NCI-H524 (cell line): ENCODE data around the gene THUMPD2.
"Not testable (repeated sequence)": the region's sequence is repeated elsewhere in the genome, so short reads cannot be mapped to it uniquely, and the experiment has no call there.

ENCODE experiments used
- DNase-seq, 2 experiments: peaks; one replicate each; lab custom pipeline; 2025; lab: John Stamatoyannopoulos, UW

Gene THUMPD2, protein sequence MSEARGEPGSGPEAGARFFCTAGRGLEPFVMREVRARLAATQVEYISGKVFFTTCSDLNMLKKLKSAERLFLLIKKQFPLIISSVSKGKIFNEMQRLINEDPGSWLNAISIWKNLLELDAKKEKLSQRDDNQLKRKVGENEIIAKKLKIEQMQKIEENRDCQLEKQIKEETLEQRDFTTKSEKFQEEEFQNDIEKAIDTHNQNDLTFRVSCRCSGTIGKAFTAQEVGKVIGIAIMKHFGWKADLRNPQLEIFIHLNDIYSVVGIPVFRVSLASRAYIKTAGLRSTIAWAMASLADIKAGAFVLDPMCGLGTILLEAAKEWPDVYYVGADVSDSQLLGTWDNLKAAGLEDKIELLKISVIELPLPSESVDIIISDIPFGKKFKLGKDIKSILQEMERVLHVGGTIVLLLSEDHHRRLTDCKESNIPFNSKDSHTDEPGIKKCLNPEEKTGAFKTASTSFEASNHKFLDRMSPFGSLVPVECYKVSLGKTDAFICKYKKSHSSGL

DNA sequence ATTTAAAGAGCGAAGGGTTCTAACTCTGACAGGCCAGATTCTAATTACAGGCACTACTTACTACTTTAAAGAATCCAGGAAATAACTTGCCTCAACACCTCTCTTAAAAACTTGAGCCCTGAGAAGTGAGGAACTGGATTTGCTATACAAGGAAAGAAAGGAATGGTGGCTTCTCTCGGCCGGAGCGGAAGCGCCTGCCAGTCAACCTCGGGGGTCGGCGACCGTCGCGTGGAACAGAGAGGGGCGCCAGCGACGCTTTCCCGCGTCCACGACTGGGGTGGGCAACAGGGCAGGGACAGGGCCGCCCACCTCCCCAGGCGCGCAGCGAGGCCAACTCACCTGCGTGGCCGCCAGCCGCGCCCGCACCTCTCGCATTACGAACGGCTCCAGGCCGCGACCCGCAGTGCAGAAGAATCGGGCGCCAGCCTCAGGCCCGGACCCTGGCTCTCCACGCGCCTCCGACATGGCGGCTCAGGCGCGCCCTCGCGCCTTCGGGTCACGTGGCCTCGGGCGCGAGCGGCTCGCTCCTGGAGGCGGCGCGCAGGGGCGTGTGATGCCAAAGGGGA, at the start of gene THUMPD2:
Gene THUMPD2 (minus strand): TSS at position 484 of the 566 bp plus-strand sequence. CDS start 19 bp downstream, at position 465.
- DNase-seq: peak; percentile 64 to 84

- no peak for DNase-seq
These were observed 42.8 kb upstream of the THUMPD2 start for GRCh38 chr2:39821871-39822270.

DNA sequence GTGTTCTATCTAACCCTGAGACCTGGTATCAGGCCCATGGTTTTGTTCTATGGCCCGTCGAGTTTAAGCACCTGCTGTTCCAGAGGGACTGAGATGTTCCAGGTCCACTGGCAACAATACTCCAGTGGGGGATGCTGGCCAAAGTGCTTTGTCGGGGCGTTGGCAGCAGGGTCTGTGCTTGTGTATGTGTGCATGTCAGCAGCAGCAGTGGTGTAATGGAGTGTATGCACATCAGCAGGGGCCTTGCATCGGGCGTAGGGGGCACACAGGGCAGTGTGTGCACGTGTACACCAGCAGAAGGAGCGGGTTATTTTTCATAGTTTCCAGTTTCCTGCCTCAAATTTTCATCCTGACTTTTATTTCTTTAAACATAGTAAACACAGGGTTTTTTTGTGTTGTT, 37.8 kb upstream of the THUMPD2 start:
- no peak for DNase-seq

- no peak for DNase-seq
These were observed 37.4 kb upstream of the THUMPD2 start for GRCh38 chr2:39816428-39816827.

DNA sequence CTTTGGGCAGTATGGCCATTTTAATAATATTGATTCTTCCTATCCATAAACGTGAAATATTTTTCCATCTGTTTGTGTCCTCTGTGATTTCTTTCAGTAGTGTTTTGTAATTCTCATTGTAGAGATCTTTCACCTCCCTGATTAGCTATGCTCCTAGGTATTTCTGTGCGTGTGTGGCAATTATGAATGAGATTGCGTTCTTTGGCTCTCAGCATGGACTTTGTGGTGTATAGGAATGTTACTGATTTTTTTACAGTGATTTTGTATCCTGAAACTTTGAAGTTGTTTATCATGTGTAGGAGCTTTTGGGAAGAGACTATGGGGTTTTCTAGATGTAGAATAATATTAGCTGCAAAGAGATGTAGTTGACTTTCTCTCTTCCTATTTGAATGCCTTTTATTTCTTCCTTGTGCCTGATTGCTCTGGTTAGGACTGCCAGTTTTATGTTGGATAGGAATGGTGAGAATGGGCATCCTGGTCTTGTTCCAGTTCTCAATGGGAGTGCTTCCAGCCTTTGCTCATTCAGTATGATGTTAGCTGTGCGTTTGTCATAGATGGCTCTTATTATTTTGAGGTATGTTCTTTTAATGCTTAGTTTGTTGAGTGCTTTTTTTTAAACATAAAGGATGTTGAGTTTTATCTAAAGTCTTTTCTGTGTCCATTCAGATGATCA, 27.0 kb upstream of the THUMPD2 start:
- no peak for DNase-seq

DNA sequence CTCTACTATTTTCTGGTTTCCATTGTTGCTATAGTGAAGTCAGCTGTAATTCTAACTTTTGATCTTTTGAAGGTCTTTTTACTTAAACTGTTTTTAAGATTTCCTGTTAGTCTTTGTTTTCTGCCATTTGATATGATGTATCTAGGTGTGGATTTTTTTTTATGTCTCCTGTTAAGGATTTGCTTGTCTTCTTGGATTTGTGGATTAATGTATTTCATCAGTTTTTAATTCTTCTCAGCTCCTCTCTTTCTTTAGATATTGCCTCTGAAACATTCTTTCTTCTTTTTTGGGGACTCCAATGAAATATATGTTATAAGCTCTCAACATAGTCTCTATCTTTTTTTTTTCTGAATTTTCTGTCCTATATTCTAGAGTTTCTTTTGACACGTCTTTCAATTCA, 24.8 kb upstream of the THUMPD2 start:
- no peak for DNase-seq

GRCh38 chr2:39800752-39801151, 21.7 kb upstream of the THUMPD2 start:
- no peak for DNase-seq

DNA sequence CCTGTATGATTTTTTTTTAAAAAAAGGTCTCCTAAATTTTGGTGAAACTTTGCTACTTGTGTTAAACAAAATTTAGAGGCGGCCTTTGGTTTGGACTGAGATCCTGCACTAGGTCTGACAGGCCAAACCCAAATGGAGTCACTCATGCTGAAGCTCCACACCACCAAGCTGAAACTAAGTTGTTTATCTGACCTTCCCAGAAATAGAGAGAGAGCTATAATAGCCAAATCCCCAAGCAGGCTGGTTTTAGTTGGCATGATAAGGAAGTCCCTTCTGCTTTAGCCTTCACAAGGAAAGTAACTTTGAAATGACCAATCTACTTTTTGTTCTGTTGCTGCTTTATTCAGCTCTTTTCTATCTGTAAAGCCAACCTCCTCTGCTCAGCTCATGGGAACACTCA, 17.1 kb upstream of the THUMPD2 start:
- no peak for DNase-seq

DNA sequence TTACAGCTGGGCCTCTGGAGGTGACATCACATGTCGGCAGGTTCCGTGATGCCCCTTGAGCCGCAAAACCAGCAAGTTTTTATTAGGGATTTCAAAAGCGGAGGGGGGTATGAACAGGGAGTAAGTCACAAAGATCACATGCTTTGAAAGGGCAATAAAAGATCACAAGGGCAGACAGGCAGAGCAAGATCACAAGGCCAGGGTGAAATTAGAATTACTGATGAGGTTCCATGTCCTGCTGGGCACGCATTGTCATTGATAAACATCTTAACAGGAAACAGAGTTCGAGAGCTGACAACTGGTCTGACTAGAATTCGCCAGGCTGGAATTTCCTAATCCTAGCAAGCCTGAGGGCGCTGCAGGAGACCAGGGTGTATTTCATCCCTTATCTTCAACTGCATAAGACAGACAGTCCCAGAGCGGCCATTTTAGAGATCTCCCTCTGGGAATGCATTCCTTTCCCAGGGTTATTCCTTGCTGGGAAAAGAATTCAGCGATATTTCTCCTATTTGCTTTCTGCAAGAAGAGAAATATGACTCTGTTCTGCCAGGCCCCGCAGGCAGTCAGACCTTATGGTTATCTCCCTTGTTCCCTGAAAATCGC, 11.3 kb upstream of the THUMPD2 start:
- not testable (repeated sequence) for DNase-seq

GRCh38 chr2:39787950-39788349, 8.9 kb upstream of the THUMPD2 start:
- no peak for DNase-seq

- DNase-seq: no peak
These were observed 7.9 kb upstream of the THUMPD2 start for GRCh38 chr2:39786761-39787522.

- no peak for DNase-seq
These were observed 3.5 kb upstream of the THUMPD2 start for GRCh38 chr2:39782591-39782990.

DNA sequence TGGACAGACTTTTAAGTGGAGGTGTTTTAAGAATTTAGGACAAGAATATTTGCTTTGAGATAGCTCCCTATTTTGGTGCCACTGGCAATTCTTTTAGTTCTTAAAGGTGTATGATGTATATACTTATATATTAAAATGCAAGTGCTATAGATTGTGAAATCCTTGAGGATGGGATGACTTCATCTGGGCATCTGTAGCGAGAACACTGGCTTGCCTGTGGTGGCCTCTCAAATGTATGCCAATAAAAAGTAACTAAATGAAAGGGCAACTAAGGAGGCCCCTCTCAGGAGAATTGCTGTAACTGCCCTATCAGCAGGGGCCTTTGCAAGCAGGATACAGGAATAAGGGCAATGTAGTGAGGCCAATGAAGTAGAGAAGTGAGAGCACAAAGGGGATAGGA, 2.6 kb upstream of the THUMPD2 start:
- no peak for DNase-seq

GRCh38 chr2:39780825-39781600, 2.0 kb upstream of the THUMPD2 start:
- DNase-seq: no peak

DNA sequence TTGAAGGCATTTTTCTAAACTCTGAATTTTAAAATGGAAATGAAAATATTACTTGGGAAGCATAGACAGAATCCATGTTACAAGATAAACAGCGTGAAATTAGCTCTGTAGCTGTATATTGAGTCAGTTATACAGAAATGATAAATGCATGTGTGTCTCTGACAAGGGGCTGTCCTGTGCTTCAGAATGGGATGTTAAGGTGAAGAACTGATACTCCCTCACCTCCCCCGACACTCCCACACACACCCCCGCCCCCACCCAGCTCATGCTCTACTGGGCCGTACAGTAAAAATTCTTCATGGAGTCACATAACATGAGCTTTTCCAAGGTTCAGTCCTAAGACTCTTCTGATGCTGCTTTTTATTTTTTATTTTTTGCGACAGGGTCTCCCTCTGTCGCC, 869 bp upstream of the THUMPD2 start:
- no peak for DNase-seq

DNA sequence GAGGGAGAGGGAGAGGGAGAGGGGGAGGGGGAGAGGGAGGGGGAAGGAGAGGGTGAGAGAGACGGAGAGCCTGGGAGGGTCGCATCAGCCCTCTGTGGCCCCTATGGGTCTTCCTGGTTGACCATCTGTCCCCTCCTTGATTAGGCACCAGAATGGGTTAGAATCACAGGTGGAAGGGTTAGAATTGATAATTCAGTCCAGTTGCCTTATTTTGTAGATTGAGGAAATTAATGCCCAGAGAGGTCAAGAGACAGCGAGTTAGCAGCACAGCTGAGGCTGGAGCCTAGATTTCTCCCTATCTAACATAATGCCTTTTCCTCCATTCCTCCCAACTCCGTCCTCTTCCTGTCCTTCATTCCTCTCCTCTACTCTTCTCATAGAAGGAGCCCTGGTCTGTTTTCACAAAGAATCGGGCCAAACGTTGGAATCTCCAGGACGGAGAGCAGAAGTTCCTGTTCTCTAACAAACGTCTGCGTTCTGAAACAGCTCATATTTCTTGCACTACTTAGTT, 338 bp upstream of the THUMPD2 start:
- no peak for DNase-seq

- peak in 1 of 2 experiments; percentile 11 for DNase-seq
These were observed 825 bp downstream of the THUMPD2 start for GRCh38 chr2:39778233-39778632.

GRCh38 chr2:39772812-39773152, 6.3 kb downstream of the THUMPD2 start:
- no peak for DNase-seq

- no peak for DNase-seq
These were observed 6.8 kb downstream of the THUMPD2 start for GRCh38 chr2:39772086-39772811.

DNA sequence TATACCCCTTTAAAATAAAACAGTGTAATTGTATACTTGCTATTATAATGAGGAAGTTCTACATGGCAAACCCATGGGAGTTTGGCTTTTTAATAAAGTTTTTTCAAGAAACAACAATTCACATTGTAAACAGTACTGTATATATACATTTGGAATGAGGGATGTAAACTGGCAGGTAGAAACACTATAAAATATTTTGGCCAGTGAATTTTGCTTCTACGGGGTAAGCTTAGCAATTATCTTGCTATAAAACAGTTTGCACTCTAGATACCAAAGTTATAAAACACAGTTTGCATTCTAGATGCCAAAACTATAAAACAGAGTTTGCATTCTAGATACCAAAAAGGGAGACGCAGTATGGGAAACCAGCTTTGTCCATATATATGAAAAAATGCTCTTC, 16.6 kb downstream of the THUMPD2 start:
- no peak for DNase-seq
